Stimulated activated CD8-positive, alpha-beta memory T cell treated with anti-CD3 and anti-CD28 coated beads, Interleukin-12 subunit alpha, Interleukin-12 subunit beta, amount 100 ng/mL, for 1 hour (primary cell): ENCODE data around the gene DUSP22.

Experiments used
- DNase-seq: peaks from one replicate; pipeline ENCODE4 v3.0.0-alpha.2; 2020; ENCODE audit warnings: low read depth

Gene DUSP22

DNA sequence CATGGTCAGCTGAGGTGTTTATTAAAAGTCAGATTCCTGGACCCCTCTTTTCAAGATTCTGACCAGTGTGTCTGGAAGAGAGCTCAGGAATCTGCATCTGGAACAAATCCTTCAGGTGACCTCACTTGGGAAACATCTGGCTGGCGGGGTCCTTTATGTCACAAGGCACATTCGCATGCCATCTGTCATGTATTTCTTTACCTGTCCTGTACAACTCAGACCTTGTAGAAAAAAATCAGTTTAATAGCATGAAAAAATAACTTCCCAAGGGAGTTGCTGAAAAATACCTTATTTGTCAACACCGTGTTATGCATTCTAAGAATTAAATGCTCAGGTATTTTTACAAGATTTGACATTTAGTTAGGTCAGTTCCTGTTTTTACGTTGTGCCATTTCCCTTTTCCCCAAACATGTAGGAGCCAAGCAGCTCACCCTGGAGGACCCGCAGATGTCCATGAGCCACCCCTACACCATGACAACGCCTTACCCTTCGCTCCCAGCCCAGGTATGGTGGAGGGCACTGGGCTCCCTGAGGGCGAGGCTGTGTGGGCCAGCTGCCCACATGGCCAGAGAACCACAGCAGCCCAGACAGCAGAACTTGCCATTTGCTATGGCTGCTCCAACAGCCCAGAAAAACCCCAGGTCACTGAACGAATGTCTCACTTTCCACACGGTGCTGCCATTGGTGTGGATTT is 103.3 kb downstream of the DUSP22 start:
- no peak for DNase-seq

- no peak for DNase-seq
Observed at GRCh38 chr6:396126-396520, 103.8 kb downstream of the DUSP22 start.

GRCh38 chr6:397056-397455 is 104.8 kb downstream of the DUSP22 start:
- no peak for DNase-seq

DNA sequence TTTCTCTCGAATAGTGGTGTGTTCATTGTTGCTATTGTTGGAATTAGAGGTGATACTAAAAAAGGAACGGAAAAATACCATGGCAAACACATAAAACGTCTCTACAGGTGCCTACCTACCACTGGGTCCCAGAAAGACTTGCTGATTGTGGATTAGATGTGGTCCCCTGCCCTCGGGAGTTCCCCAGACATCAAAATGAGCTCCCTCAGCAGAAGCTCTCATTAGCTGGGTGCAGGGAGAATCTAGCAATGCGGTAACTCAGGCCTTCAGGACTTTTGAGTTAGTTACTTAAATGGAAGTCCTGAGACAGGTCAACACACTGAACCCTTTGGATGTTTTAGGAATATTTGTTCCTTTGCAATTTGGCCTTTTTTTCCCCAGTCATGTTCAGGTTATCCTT is 105.3 kb downstream of the DUSP22 start:
- DNase-seq: no peak

DNA sequence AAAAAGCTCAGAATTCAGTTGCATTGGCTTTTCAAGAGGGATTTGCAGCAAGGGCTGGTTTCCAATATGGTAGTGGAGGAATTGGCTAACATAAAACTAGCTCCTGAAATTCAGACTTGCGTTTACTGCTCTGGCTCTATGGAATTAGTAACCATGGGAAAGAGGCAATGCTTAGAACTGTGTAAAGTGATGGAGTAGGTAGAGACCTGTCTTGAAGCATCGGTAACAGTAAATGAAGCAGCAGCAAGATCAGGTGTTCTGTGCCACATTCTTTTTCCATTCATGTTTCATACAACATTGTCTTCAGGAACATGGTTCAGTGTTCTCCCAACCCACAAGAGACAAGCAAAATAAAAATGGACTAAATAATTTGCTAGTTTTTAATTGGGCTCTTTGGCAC is 105.8 kb downstream of the DUSP22 start:
- DNase-seq: no peak

GRCh38 chr6:398558-399078 is 106.3 kb downstream of the DUSP22 start:
- no peak for DNase-seq

GRCh38 chr6:399785-400534 is 107.7 kb downstream of the DUSP22 start:
- no peak for DNase-seq

DNA sequence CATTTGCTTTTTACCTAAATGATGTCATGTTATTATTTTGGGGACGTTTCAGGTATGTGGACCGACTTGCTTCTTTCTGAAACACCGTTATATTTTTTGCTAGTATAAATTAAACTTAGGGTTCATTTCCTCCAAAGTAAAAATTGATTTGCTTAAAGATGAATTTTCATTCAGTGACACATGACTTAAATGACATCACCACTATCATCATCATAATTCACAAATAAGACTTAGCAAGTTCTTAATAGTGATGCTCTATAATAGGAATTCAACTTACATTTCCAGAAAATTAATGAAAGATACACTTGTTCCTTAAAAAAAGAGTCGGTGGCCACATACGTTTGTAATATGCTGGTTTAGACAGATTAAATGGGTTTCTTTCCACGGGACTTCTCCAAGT is 108.5 kb downstream of the DUSP22 start:
- no peak for DNase-seq
